HCT116 (cell line): ENCODE measurements around the gene S100A7A.

Source experiments
- CTCF ChIP-seq, 3 experiments: fragments of 200-600 bp in 1 of 3; sonication (generic) in 1 of 3; IDR thresholded peaks in 2 of 3; conservative IDR thresholded peaks in 1 of 3; 2 replicates each; pipeline ENCODE4 v1.5.1; 2012 to 2017; ENCODE audit warnings: low read depth in 2 of 3, low read length in 2 of 3, antibody characterized with exemption in 1 of 3, borderline replicate concordance in 1 of 3, control low read depth in 1 of 3, mild to moderate bottlenecking in 1 of 3, mixed read lengths in 1 of 3, mixed run types in 1 of 3, moderate library complexity in 1 of 3; ENCODE audit not compliant: insufficient read depth in 1 of 3
- EZH2 ChIP-seq: fragments of 200-600 bp; sonication (generic); IDR thresholded peaks from 2 replicates; pipeline ENCODE4 v1.6.1; 2017; ENCODE audit warnings: antibody characterized with exemption, mixed run types
- POLR2A ChIP-seq: IDR thresholded peaks from 2 replicates; pipeline ENCODE4 v1.7.0; 2011; ENCODE audit warnings: borderline replicate concordance; ENCODE audit not compliant: insufficient read depth, insufficient read length; ENCODE audit errors: extremely low read depth
- RAD21 ChIP-seq: IDR thresholded peaks from 2 replicates; pipeline ENCODE4 v1.6.1; 2012; ENCODE audit warnings: low read depth, mild to moderate bottlenecking
- TCF7L2 ChIP-seq: IDR thresholded peaks from 2 replicates; pipeline ENCODE4 v1.7.0; 2011; ENCODE audit warnings: borderline replicate concordance, inconsistent platforms; ENCODE audit not compliant: insufficient read depth, insufficient read length; ENCODE audit errors: extremely low read depth
- ZFX ChIP-seq: fragments of 450-650 bp; IDR thresholded peaks from 2 replicates; pipeline ENCODE4 v1.6.1; 2017

- TF ChIP-seq CTCF (IDR thresholded peaks at IDR 0.05 in 2 of 3, conservative IDR thresholded peaks at IDR 0.05 in 1 of 3; ENCODE audit: borderline replicate concordance in 1 of 3, insufficient read depth in 1 of 3, low read depth in 2 of 3, low read length in 2 of 3) (no peak), ZFX (no peak), TCF7L2 (no peak), POLR2A (no peak), EZH2 (no peak), RAD21 (no peak)
Observed at GRCh38 chr1:153430166-153430553, 13.8 kb downstream of the S100A7A start.
